Measurements from ENCODE around the gene KRTAP4-2. TPM values are rescaled to one million over a fixed set of nuclear protein-coding genes. Genes with fewer than 3 reads are reported as not detected.
"Not testable (repeated sequence)": the region's sequence is repeated elsewhere in the genome, so short reads cannot be mapped to it uniquely, and the experiment has no call there.

KRTAP4-2 gene
- total and polyA plus RNA-seq, 2 donors (not counting 3 experiments of a cell fraction or from before 2014, with no cell fraction given), result not detected

DNA sequence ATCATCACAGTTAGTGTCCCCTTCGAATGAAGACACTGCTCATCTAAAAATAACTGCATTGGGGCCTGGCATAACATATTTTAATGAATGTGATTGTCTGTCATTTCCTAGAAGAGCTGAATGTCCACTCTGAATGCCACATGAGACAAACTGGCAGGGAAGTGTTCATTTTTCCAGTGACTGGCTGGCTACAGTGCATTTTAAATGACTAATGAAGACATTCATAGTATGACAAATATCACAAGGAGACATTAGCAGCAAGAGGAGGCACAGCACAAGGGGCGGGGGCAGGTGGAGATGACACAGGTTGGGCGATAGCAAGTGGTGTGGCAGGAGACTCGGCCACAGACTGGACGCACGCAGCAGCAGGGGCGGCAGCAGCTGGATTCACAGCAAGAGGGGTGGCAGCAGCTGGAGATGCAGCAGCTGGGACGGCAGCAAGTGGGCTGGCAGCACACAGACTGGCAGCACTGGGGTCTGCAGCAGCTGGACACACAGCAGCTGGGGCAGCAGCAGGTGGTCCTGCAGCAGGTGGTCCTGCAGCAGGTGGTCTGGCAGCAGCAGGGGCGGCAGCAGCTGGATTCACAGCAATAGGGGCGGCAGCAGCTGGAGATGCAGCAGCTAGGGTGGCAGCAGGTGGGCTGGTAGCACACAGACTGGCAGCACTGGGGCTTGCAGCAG, 28.9 kb downstream of the KRTAP4-2 start:
- CTCF ChIA-PET, POLR2A ChIA-PET: not testable (repeated sequence)

DNA sequence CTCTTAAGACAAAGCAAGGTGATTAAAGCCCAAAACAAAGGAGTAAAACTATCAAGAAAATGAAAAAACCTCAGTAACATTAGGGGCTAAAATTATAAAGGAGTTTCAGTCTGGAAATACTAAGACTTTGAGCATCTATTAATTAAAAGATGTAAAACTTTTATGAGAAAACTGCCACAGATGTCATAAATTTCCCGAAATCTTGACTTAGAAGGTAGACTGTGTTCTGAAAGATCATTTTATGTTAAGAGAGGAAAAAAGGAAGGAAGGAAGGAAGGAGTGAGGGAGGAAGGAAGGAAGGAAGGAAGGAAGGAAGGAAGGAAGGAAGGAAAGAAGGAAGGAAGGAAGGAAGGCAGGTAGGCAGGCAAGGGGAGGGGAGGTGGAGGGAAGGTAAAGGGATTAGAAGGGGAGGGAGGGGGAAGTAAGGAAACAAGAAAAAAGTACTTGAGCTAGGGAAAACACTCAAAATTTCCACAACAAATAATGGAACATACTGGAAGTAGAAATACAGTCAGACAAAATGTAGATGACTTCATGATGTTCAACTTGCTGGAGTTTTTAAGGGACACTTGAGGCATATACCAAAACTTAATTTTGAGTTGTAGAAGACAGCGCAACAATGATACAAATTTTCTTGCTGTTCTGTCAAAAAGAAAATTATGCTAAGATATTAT, 30.4 kb downstream of the KRTAP4-2 start:
- ChIA-PET CTCF (interaction anchor here (1.3 kb wide), 1 partner anchor 241 kb away, joined by 4 read pairs; no protein-coding TSS in a partner anchor), POLR2A (no interaction called here)
- Histone ChIP-seq H3K36me3 (ENCODE audit: control insufficient read depth in 2 of 2, extremely low read depth in 1 of 2, insufficient read depth in 2 of 2, low read length in 2 of 2) (no peaks in the 10 kb centered on the region), H4K20me1 (replicated peaks; ENCODE audit: control insufficient read depth, extremely low read depth, insufficient read depth, low read length) (no peaks in the 10 kb centered on the region), H3K9me3 (replicated peaks; ENCODE audit: control insufficient read depth, insufficient read depth, low read length) (no peaks in the 10 kb centered on the region), H2AFZ (ENCODE audit: low read depth, low read length) (no peak overlapping the region), H3K4me1 (ENCODE audit: control insufficient read depth, extremely low read depth, insufficient read depth, low read length) (no peaks in the 10 kb centered on the region), H3K4me3 (replicated peaks in 1 of 3; ENCODE audit: insufficient read depth in 1 of 3, low read depth in 1 of 3, low read length in 3 of 3) (no peak overlapping the region), H3K27ac (ENCODE audit: insufficient read depth, low read depth, low read length) (no peak overlapping the region), H3K27me3 (ENCODE audit: control insufficient read depth in 2 of 2, insufficient read depth in 2 of 2, low read length in 2 of 2) (no peaks in the 10 kb centered on the region), H3K4me2 (ENCODE audit: insufficient read depth, low read length) (no peak overlapping the region), H3K9ac (replicated peaks; ENCODE audit: extremely low read depth, insufficient read depth, low read length) (no peak overlapping the region), H3K9me1 (replicated peaks; ENCODE audit: control insufficient read depth, extremely low read depth, insufficient read depth, low read length) (no peaks in the 10 kb centered on the region), H3K79me2 (ENCODE audit: control insufficient read depth, insufficient read depth, low read length) (no peaks in the 10 kb centered on the region)
- TF ChIP-seq POLR2AphosphoS5 (IDR thresholded peaks at IDR 0.05; ENCODE audit: insufficient read depth, low read depth, low read length) (no peak), POLR2A (IDR thresholded peaks at IDR 0.05; ENCODE audit: low read depth, low read length) (no peak)
- TF ChIP-seq, protein P1, sequence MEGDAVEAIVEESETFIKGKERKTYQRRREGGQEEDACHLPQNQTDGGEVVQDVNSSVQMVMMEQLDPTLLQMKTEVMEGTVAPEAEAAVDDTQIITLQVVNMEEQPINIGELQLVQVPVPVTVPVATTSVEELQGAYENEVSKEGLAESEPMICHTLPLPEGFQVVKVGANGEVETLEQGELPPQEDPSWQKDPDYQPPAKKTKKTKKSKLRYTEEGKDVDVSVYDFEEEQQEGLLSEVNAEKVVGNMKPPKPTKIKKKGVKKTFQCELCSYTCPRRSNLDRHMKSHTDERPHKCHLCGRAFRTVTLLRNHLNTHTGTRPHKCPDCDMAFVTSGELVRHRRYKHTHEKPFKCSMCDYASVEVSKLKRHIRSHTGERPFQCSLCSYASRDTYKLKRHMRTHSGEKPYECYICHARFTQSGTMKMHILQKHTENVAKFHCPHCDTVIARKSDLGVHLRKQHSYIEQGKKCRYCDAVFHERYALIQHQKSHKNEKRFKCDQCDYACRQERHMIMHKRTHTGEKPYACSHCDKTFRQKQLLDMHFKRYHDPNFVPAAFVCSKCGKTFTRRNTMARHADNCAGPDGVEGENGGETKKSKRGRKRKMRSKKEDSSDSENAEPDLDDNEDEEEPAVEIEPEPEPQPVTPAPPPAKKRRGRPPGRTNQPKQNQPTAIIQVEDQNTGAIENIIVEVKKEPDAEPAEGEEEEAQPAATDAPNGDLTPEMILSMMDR (IDR thresholded peaks at IDR 0.05; ENCODE audit: extremely low read depth in 1 of 2, insufficient read depth in 1 of 2, low read depth in 1 of 2, low read length in 2 of 2), result no peak
- dilution Hi-C loops (cut with MboI; ENCODE audit: extremely low pct_ligation_motif_present, low sequenced_read_pairs), result no loop called here
- intact Hi-C loops (cut with micrococcal nuclease), result no loop called here
- DNase-seq (ENCODE audit: low read depth, low spot score) (no peak), FAIRE-seq (no peak)
- no TSS peak for BruUV-seq (replicated peaks)

More for the DNA sequence above, 28.9 kb downstream of the KRTAP4-2 start:
- H3K9me3 ChIP-seq (replicated peaks; ENCODE audit: control insufficient read depth, insufficient read depth, low read length); H3K9ac ChIP-seq (replicated peaks; ENCODE audit: extremely low read depth, insufficient read depth, low read length); DNase-seq (ENCODE audit: low read depth, low spot score); dilution Hi-C loops (cut with MboI; ENCODE audit: extremely low pct_ligation_motif_present, low sequenced_read_pairs); H3K4me1 ChIP-seq (ENCODE audit: control insufficient read depth, extremely low read depth, insufficient read depth, low read length); H3K27ac ChIP-seq (ENCODE audit: insufficient read depth, low read depth, low read length); BruUV-seq (replicated peaks); FAIRE-seq; intact Hi-C loops (cut with micrococcal nuclease); H3K79me2 ChIP-seq (ENCODE audit: control insufficient read depth, insufficient read depth, low read length); H3K4me3 ChIP-seq (replicated peaks in 1 of 3; ENCODE audit: insufficient read depth in 1 of 3, low read depth in 1 of 3, low read length in 3 of 3); H3K27me3 ChIP-seq (ENCODE audit: control insufficient read depth in 2 of 2, insufficient read depth in 2 of 2, low read length in 2 of 2); H3K4me2 ChIP-seq (ENCODE audit: insufficient read depth, low read length); H3K36me3 ChIP-seq (ENCODE audit: control insufficient read depth in 2 of 2, extremely low read depth in 1 of 2, insufficient read depth in 2 of 2, low read length in 2 of 2); H2AFZ ChIP-seq (ENCODE audit: low read depth, low read length); H3K9me1 ChIP-seq (replicated peaks; ENCODE audit: control insufficient read depth, extremely low read depth, insufficient read depth, low read length); H4K20me1 ChIP-seq (replicated peaks; ENCODE audit: control insufficient read depth, extremely low read depth, insufficient read depth, low read length): not testable (repeated sequence)
